GM10847 (cell line): ENCODE results near the gene DNAJA3.

Source experiments
- POLR2A ChIP-seq: IDR thresholded peaks from 2 replicates; pipeline ENCODE4 v1.6.1; 2011; ENCODE audit not compliant: insufficient read length; ENCODE audit errors: extremely low read depth

DNAJA3 gene

GRCh38 chr16:4433914-4434787, 8.5 kb downstream of the DNAJA3 start:
- no peak for TF ChIP-seq POLR2A

- no peak for TF ChIP-seq POLR2A
Measured at GRCh38 chr16:4435337-4436067, 9.8 kb downstream of the DNAJA3 start.

GRCh38 chr16:4437366-4437765, 11.7 kb downstream of the DNAJA3 start:
- TF ChIP-seq POLR2A = no peak

- no peak for TF ChIP-seq POLR2A
Measured at GRCh38 chr16:4442371-4442770, 16.7 kb downstream of the DNAJA3 start.

GRCh38 chr16:4443271-4443670, 17.6 kb downstream of the DNAJA3 start:
- TF ChIP-seq POLR2A = no peak

- no peak for TF ChIP-seq POLR2A
Measured at GRCh38 chr16:4443986-4444385, 18.3 kb downstream of the DNAJA3 start.

GRCh38 chr16:4450430-4450829, 24.8 kb downstream of the DNAJA3 start:
- TF ChIP-seq POLR2A = no peak

- no peak for TF ChIP-seq POLR2A
Measured at GRCh38 chr16:4450931-4451519, 25.4 kb downstream of the DNAJA3 start.

GRCh38 chr16:4452674-4453073, 27.0 kb downstream of the DNAJA3 start:
- no peak for TF ChIP-seq POLR2A

- no peak for TF ChIP-seq POLR2A
Measured at GRCh38 chr16:4454623-4455022, 29.0 kb downstream of the DNAJA3 start.

GRCh38 chr16:4455081-4455480, 29.4 kb downstream of the DNAJA3 start:
- no peak for TF ChIP-seq POLR2A

GRCh38 chr16:4455951-4456350, 30.3 kb downstream of the DNAJA3 start:
- TF ChIP-seq POLR2A = no peak

- no peak for TF ChIP-seq POLR2A
Measured at GRCh38 chr16:4460936-4461249, 35.2 kb downstream of the DNAJA3 start.

- no peak for TF ChIP-seq POLR2A
Measured at GRCh38 chr16:4461250-4462085, 35.8 kb downstream of the DNAJA3 start.

GRCh38 chr16:4463522-4464163, 38.0 kb downstream of the DNAJA3 start:
- TF ChIP-seq POLR2A = no peak
